Measurements from ENCODE around the gene DPF3. TPM values are rescaled to one million over a fixed set of nuclear protein-coding genes. Genes with fewer than 3 reads are reported as not detected.

Gene DPF3
- total RNA-seq, 2 donors from 2014 or later: 0.13 to 1.2 TPM

DNA sequence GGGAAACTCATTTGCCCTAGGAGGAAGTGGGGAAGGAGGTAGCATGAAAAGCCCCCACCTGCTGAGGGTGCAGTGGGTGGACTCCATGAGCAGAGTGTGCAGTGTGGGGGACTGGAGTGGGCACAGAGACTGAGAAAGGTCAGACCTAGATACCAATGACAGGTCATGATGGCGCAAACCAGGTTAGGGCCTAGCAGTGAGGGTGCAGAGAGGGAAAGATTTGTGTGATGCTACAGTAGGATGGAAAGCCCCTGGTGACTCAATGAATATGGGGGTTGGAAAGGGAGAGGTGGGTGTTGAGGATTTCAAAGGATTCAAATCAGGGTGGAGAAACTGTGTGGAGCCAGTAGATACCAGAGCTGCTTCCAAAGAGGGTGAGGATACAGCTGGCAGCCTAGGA lies 319.2 kb downstream of the DPF3 start:
- peaks cover 21% of the 10 kb centered on the region for H3K27me3 Mint-ChIP-seq
- no peak overlapping the region for H3K4me3 Mint-ChIP-seq
- no peaks in the 10 kb centered on the region for H3K9me3 ChIP-seq (ENCODE audit: control insufficient read depth, low read length, poor library complexity, severe bottlenecking)
- no peak overlapping the region for H3K27ac Mint-ChIP-seq
- no peak for ATAC-seq
- H3K4me1 Mint-ChIP-seq: peaks cover 7% of the 10 kb centered on the region
- peaks cover 2% of the 10 kb centered on the region for H3K36me3 Mint-ChIP-seq (ENCODE audit: low read depth)
- DNase-seq: no peak

GRCh38 chr14:72573725-72574417 lies 320.0 kb downstream of the DPF3 start:
- ATAC-seq (no peak), DNase-seq (no peak)
- Mint-ChIP-seq H3K36me3 (ENCODE audit: low read depth) (peaks cover 2% of the 10 kb centered on the region), H3K27me3 (peaks cover 17% of the 10 kb centered on the region), H3K27ac (no peak overlapping the region), H3K4me1 (peaks cover 7% of the 10 kb centered on the region), H3K4me3 (no peak overlapping the region)
- H3K9me3 ChIP-seq (ENCODE audit: control insufficient read depth, low read length, poor library complexity, severe bottlenecking): no peaks in the 10 kb centered on the region

Other genes with a start within 250 kb of the DPF3 start
- gene DCAF4, start 32.4 kb upstream of the DPF3 start, total RNA-seq: 10 to 100 TPM; 27.0 to 30.7 TPM
- 10 to 100 TPM; 11.0 to 17.9 TPM for gene ZFYVE1, start 133.0 kb upstream of the DPF3 start, total RNA-seq
- 100 to 1,000 TPM; 156 to 168 TPM for gene RBM25, start 164.4 kb upstream of the DPF3 start, total RNA-seq
- gene PSEN1, start 242.4 kb upstream of the DPF3 start, total RNA-seq: 10 to 100 TPM; 31.6 to 32.1 TPM

Data from T-helper 17 cell (primary cell).